SK-N-SH (cell line): Measurements from ENCODE around the gene GPR149. TPM values are rescaled to one million over a fixed set of nuclear protein-coding genes. Genes with fewer than 3 reads are reported as not detected.

Experiments
- CTCF ChIA-PET: fragments of 300-600, 350-600 bp; formaldehyde crosslinking; extraction: SDS; loops from one replicate; lab custom pipeline; 2021; lab: Yijun Ruan, JAX
- POLR2A ChIA-PET: fragments of 350-600 bp; sonication (Branson Sonifier 250); formaldehyde crosslinking; extraction: SDS; loops from one replicate; lab custom pipeline; 2020; ENCODE audit warnings: antibody characterized with exemption, inconsistent platforms; lab: Yijun Ruan, JAX
- DNase-seq: peaks from one replicate; pipeline ENCODE4 v3.0.0; 2012
- H2AFZ ChIP-seq: fragments of 200-600 bp; sonication (generic); 2 replicates; pipeline ENCODE4 v1.8.1; 2016; ENCODE audit warnings: antibody characterized with exemption, mild to moderate bottlenecking, low read depth
- H3F3A ChIP-seq: fragments of 200-600 bp; sonication (generic); replicated peaks from 2 replicates; pipeline ENCODE3; 2016; ENCODE audit warnings: antibody characterized with exemption, mild to moderate bottlenecking; ENCODE audit not compliant: insufficient read depth
- H3K27ac ChIP-seq, 2 experiments: fragments of 200-500 bp in 1 of 2; fragments of 200-600 bp in 1 of 2; sonication (Bioruptor generic) in 1 of 2; sonication (generic), shearing (Covaris generic) in 1 of 2; 2 replicates each; pipeline versions ENCODE4 v1.5.1 to v1.6.1; 2014 to 2016; ENCODE audit warnings: low read depth in 2 of 2, inconsistent platforms in 1 of 2, low read length in 1 of 2, mild to moderate bottlenecking in 1 of 2, mixed read lengths in 1 of 2
- H3K27me3 ChIP-seq: fragments of 200-600 bp; sonication (generic), shearing (Covaris generic); 2 replicates; pipeline ENCODE4 v1.6.1; 2016; ENCODE audit warnings: mixed run types; ENCODE audit not compliant: insufficient read depth
- H3K36me3 ChIP-seq, 2 experiments: fragments of 200-500 bp in 1 of 2; fragments of 200-600 bp in 1 of 2; sonication (Bioruptor generic) in 1 of 2; sonication (generic) in 1 of 2; replicated peaks in 1 of 2; 2 replicates each; pipeline versions ENCODE3 to v1.5.1; 2014 to 2016; ENCODE audit warnings: low read length in 1 of 2, mild to moderate bottlenecking in 1 of 2; ENCODE audit not compliant: insufficient read depth in 2 of 2, control insufficient read depth in 1 of 2
- H3K4me1 ChIP-seq, 2 experiments: fragments of 200-500 bp in 1 of 2; fragments of 200-600 bp in 1 of 2; sonication (Bioruptor generic) in 1 of 2; sonication (generic), shearing (Covaris generic) in 1 of 2; 2 replicates each; pipeline versions ENCODE4 v1.5.1 to v1.6.1; 2014 to 2016; ENCODE audit warnings: low read depth in 1 of 2, low read length in 1 of 2, mixed run types in 1 of 2; ENCODE audit not compliant: insufficient read depth in 2 of 2, control insufficient read depth in 1 of 2
- H3K4me2 ChIP-seq: fragments of 200-600 bp; sonication (generic), shearing (Covaris generic); 2 replicates; pipeline ENCODE4 v1.6.1; 2017; ENCODE audit warnings: mixed run types
- H3K4me3 ChIP-seq, 2 experiments: fragments of 200-500 bp in 1 of 2; fragments of 200-600 bp in 1 of 2; sonication (Bioruptor generic) in 1 of 2; sonication (generic), shearing (Covaris generic) in 1 of 2; 2 replicates each; pipeline versions ENCODE4 v1.5.1 to v1.8.1; 2014 to 2016; ENCODE audit warnings: low read depth in 2 of 2, inconsistent platforms in 1 of 2, low read length in 1 of 2, mild to moderate bottlenecking in 1 of 2, mixed read lengths in 1 of 2, moderate library complexity in 1 of 2
- H3K79me2 ChIP-seq: fragments of 200-600 bp; sonication (generic); 2 replicates; pipeline ENCODE4 v1.8.1; 2017; ENCODE audit warnings: mild to moderate bottlenecking; ENCODE audit not compliant: insufficient read depth
- H3K9ac ChIP-seq: fragments of 200-600 bp; sonication (generic); 2 replicates; pipeline ENCODE4 v1.6.1; 2017; ENCODE audit warnings: mixed run types
- H3K9me2 ChIP-seq: fragments of 200-600 bp; sonication (generic); 2 replicates; pipeline ENCODE4 v1.6.1; 2017; ENCODE audit warnings: mixed run types
- H3K9me3 ChIP-seq: fragments of 200-600 bp; sonication (generic); 2 replicates; pipeline ENCODE4 v1.6.1; 2017; ENCODE audit warnings: mixed run types, mild to moderate bottlenecking, moderate library complexity
- H4K20me1 ChIP-seq: fragments of 200-600 bp; sonication (generic); 2 replicates; pipeline ENCODE4 v1.6.1; 2017; ENCODE audit warnings: mild to moderate bottlenecking, mixed run types; ENCODE audit not compliant: insufficient read depth
- CHD2 ChIP-seq: fragments of 150-350 bp; IDR thresholded peaks from 2 replicates; pipeline ENCODE4 v1.6.1; 2018; ENCODE audit warnings: low read length; ENCODE audit not compliant: partially characterized antibody
- CTCF ChIP-seq: fragments of 200-600 bp; sonication (generic); IDR thresholded peaks from 2 replicates; pipeline ENCODE4 v1.6.1; 2017; ENCODE audit warnings: antibody characterized with exemption, mild to moderate bottlenecking, moderate library complexity
- FOXM1 ChIP-seq: IDR thresholded peaks from 2 replicates; pipeline ENCODE4 v1.4.0; 2012; ENCODE audit warnings: low read depth, mild to moderate bottlenecking
- IRF3 ChIP-seq: fragments of 150-350 bp; IDR thresholded peaks from 2 replicates; pipeline ENCODE4 v1.6.1; 2016; ENCODE audit warnings: mild to moderate bottlenecking, low read depth, low read length
- MAX ChIP-seq: IDR thresholded peaks from 2 replicates; pipeline ENCODE4 v1.4.0; 2012; ENCODE audit warnings: low read depth
- PBX3 ChIP-seq: IDR thresholded peaks from 2 replicates; pipeline ENCODE4; 2012
- RAD21 ChIP-seq: IDR thresholded peaks from 2 replicates; pipeline ENCODE4 v1.6.1; 2012; ENCODE audit warnings: mild to moderate bottlenecking, low read length
- REST ChIP-seq: IDR thresholded peaks from 2 replicates; pipeline ENCODE4 v1.6.1; 2012; ENCODE audit warnings: mild to moderate bottlenecking, low read depth, low read length, moderate library complexity
- RFX5 ChIP-seq: IDR thresholded peaks from 2 replicates; pipeline ENCODE4 v1.6.1; 2012; ENCODE audit warnings: mild to moderate bottlenecking, improper control_type of control experiment, low read length
- SIN3A ChIP-seq: IDR thresholded peaks from 2 replicates; pipeline ENCODE4 v1.6.1; 2012; ENCODE audit warnings: low read depth, mild to moderate bottlenecking, low read length, moderate library complexity, borderline replicate concordance
- SMC3 ChIP-seq: IDR thresholded peaks from 2 replicates; pipeline ENCODE4 v1.6.1; 2012; ENCODE audit warnings: low read depth, low read length, improper control_type of control experiment
- TEAD4 ChIP-seq: IDR thresholded peaks from 2 replicates; pipeline ENCODE4 v1.4.0; 2012; ENCODE audit warnings: mild to moderate bottlenecking, borderline replicate concordance; ENCODE audit not compliant: insufficient read depth
- WGBS: methylation state at CpG from one replicate; pipeline ENCODE4 v1.1.6; 2017; ENCODE audit warnings: low lambda C conversion rate; 5-methylcytosine and 5-hydroxymethylcytosine counted together
- polyA plus RNA-seq, 3 experiments: library from polyadenylated mRNA; depleted of rRNA; stranded (reverse); fragments of >200 nt; gene quantifications; 2 replicates each; pipeline ENCODE4 v1.2.3, GENCODE V29; 2012

The GPR149 gene
- polyA plus RNA-seq, 1 of the 3 experiments (the other 2 are of a cell fraction) = not detected

GRCh38 chr3:154338008-154338407 is 92.0 kb downstream of the GPR149 start:
- H3K9ac ChIP-seq = no peak overlapping the region
- ChIA-PET POLR2A (no interaction called here), CTCF (no interaction called here)
- H3K4me3 ChIP-seq = no peak overlapping the region
- no peaks in the 10 kb centered on the region for H3F3A ChIP-seq
- H3K4me1 ChIP-seq = no peaks in the 10 kb centered on the region
- no peak overlapping the region for H2AFZ ChIP-seq
- no peaks in the 10 kb centered on the region for H3K36me3 ChIP-seq
- H4K20me1 ChIP-seq = no peaks in the 10 kb centered on the region
- H3K79me2 ChIP-seq = no peaks in the 10 kb centered on the region
- H3K9me3 ChIP-seq = no peaks in the 10 kb centered on the region
- TF ChIP-seq FOXM1 (no peak), MAX (no peak), IRF3 (no peak)
- H3K27me3 ChIP-seq = no peaks in the 10 kb centered on the region
- no peak for DNase-seq
- WGBS = 41% methylated on average over 6 of the region's 6 CpGs
- no peak overlapping the region for H3K4me2 ChIP-seq
- H3K9me2 ChIP-seq = no peaks in the 10 kb centered on the region
- no peak overlapping the region for H3K27ac ChIP-seq

GRCh38 chr3:154334973-154335420 is 95.0 kb downstream of the GPR149 start:
- H3K36me3 ChIP-seq = no peaks in the 10 kb centered on the region
- H3K4me1 ChIP-seq = no peaks in the 10 kb centered on the region
- under 1% methylated on average over 3 of the region's 3 CpGs for WGBS
- H4K20me1 ChIP-seq = no peaks in the 10 kb centered on the region
- no peaks in the 10 kb centered on the region for H3K9me3 ChIP-seq
- no peak overlapping the region for H3K4me3 ChIP-seq
- H3K9me2 ChIP-seq = no peaks in the 10 kb centered on the region
- H3K4me2 ChIP-seq = no peak overlapping the region
- H3K9ac ChIP-seq = no peak overlapping the region
- CTCF ChIA-PET = interaction anchor here (0.6 to 1.7 kb wide), 10 partner anchors 10 to 1613 kb away, joined by 3 to 11 read pairs (median 4); partner anchors contain the start of gene DHX36
- H3F3A ChIP-seq = no peaks in the 10 kb centered on the region
- peak; percentile 27 for DNase-seq
- no peaks in the 10 kb centered on the region for H3K79me2 ChIP-seq
- H3K27me3 ChIP-seq = no peaks in the 10 kb centered on the region
- H2AFZ ChIP-seq = no peak overlapping the region
- POLR2A ChIA-PET = no interaction called here
- H3K27ac ChIP-seq = no peak overlapping the region
- TF ChIP-seq REST (no peak), RAD21 (peak; percentile 61), SMC3 (peak; percentile 25; the same call in 1 of the 2 replicates), SIN3A (no peak), FOXM1 (no peak), TEAD4 (no peak), RFX5 (no peak), CTCF (peak; percentile 69), PBX3 (no peak), CHD2 (no peak)
